DMS 273 (cell line): Measurements from ENCODE around the gene RBMS1.

ENCODE experiments used
- DNase-seq: peaks from one replicate; lab custom pipeline; 2025; ENCODE audit not compliant: unreplicated experiment; lab: John Stamatoyannopoulos, UW

RBMS1 gene

DNA sequence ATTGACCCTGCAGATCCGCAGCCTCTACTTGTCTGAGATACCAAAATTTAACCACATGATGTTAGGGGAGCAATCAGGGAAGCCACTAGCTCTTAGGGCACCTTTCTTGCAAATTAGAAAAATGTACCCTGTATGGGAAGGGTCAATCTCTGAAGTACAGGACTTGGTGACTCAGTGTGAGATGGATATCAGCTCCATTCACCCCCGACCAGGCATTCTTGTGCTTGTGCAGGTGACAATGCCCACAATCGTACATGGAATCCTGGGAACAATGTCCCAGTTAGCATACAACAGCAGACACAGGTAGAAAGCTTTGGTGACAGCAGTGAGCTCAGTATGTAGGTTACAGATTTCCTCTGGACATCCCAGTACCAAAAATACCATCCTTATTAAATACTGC, 155.9 kb downstream of the RBMS1 start:
- DNase-seq = no peak

DNA sequence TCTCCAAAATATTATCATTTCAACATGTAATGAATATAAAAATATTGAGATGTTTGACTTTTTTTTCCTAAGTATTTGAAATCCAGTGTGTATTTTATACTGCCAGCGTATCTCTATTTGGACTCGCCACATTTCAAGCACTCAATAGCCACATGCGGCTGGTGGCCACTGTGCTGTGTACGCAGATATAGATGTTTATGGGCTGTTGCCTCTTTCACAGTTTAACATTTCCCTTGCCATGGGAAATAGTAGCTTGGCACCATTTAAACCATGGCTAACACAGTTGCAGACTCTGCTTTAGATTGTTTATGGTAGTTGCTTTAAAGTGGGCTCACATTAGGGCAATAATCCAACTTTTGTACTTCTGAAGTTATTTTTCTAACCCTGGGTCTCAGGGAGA, 157.0 kb downstream of the RBMS1 start:
- DNase-seq = no peak

DNA sequence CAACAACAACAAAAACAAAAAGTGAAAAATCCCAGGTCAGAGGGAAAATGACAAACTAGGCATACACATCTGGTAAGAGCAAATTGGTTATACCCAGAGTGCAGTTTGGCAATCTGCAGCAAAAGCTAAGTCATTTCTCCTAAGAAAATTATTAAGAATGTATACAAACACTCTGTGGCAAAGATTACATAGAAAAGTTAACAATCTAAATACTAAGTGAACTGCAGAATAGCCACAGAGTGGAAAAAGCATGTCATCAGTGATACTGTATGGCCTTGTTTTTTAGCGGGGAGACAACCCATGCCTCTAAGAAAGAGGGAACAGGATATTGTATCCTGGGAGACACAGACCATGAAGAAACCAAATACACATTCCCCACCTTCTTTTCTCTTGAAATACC, 157.5 kb downstream of the RBMS1 start:
- no peak for DNase-seq

DNA sequence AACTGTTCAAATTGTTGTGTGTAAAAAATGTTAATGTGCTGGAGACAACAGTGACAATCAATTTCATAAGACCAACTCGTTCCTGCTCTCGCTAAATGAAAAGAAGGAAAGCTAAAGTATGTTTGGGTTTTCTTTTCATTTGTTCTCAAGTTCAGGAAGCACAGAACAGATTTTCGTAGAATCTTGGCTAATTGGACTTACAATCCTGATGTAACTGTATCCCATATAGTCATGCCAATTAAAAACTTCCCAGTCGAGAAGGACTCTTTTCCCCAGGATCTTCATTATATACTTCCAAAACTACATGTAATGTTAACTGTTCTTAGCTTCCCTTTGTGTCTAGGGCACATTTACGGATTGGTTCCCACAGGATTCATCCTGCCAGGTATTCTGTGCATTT, 158.2 kb downstream of the RBMS1 start:
- no peak for DNase-seq

DNA sequence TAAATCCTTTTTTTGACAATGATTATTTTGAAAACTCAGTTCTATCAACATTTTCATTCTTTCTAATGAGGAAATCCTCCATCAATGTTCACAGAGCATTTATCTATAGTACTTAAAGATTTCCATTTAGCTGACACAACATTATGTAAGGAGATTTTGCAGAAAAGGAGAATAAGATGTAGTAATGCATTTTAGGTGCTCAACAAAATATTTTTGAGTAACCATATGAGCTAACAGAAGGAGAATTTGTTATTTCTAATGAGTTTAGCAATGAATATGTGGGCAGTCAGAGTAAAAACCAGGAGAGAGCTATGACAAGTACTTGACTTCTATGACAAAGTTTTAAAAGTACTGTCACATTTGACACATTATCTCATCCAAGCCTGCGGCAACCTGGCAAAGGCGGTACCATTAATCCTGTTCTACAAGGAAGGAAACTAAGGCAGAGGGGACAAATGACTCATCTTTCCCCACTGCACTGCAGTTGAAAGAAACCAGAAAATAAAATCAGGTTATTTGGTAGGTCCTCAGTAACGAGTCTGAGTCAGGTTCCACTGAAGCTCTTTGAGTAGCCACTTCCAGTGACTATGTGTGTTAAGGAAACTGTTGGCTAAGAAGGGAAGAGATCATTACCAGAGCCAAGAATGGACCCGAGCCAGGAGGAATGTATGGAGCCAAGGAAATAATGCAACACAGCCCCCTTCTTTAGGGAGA, 159.4 kb downstream of the RBMS1 start:
- no peak for DNase-seq

DNA sequence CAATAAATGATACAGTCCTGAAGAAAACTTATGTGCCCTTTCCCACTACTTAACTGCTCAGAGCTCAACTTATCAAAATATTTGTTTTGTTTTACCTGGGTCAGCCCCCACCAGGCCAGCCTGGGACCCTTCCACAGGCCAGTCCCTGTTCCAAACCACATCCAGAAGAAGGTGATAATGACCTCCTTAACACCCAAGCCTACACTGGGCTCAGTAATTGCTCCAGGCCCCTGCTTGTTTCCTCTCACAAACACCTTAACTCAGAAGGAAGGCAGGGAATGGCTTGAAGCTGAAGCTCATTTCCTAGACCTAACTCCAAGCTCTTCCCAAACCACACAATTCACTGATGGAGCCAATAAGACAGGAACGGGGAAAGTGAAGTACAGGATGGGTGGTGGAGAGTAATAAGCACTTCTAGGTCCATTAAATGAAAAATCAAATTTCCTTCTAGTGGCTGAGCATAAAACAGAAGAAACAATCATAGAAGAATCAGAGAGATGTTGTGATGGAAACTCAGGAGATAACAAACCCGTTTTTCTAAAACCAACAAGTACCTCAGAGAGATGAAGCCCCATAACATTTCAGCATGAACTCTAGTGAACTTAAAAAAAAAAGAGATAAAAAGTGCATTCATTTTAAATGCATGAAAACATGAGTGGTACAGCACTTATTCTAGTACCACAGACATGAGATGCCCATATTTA, 160.1 kb downstream of the RBMS1 start:
- no peak for DNase-seq

DNA sequence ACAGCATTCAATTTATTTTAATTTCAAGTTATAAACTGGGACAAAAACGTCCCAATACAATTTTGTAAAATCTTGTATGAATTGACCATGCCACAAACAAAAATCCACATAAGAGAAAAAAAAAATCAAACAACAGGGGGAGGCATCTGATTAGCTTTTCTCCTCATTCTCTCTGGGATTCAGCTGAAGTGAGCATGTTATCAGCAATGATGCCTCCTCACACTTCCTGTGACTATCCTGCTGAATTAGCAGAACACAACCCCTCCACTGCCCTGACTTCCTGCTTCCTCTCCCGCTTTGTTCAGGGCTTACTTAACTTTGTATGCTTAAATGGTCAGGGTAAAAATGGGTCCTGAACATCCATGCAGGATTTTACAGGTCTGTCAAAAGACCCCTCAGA, 161.3 kb downstream of the RBMS1 start:
- DNase-seq = no peak

DNA sequence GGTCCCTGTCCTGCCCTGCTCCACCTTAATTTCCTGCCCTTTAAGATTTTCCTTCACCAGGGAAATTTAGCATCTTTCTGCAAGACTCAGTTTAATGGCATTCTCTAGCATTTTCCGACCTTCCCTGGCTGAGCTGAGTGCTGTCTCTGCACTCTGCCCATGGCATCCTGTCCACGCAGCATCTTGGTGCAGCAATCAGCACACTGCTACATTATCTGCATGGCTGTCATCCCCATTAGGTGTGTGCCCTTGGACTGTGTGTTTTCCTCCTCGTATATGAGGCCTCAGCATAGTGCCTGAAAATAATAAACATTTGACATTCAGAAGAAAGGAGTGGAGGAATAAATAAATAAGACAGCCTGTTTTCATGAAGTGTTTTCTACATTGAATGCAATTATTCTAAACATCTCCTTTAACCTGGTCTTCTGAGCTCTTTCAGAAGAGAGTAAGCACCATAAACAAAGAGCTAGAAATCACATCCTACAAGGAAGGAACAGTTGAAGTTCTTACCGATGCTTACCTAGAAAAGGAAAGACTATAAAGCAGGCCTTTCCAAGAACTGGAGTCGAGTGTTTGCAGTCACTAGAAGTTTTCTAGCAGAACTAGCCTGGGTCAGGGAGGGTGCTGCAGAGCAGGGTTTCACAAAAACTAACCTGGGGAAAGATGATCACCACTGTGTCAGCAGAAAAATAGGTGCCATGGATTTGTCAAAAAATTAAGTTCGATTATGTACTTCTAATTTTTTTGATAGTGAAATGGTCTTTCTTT, 162.2 kb downstream of the RBMS1 start:
- DNase-seq = no peak

DNA sequence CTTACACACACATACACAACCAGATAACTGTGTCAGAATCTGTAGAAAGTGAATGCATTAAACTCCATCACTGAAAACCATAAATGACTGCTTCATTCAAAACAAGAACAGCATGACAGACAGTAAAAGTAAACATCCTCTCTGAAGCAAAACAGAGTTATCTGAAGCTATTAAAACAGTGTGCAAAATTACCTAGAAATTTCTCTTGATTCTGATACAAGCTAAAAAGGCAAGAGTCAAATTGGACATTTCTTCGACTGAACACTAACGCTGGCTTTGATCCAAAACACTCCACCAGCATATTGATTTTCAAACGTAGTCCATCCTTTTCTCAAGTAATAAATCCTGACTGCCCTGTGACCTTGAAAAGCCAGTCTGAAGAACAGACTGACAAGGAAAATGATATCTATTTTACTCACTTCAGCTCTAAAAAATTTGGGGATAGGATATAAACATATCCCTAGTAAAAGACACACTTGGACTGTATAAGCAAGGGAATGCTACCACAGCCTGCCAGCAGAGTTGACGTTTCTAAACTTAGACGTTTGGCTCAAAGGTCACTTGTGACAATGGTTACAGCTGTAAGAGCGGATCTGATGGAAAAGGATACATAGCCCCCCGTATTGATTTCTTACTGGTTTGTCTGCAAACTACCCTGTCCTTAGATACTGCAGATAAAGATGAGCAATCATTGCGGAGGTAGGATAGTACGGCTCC, 164.6 kb downstream of the RBMS1 start:
- DNase-seq = no peak

DNA sequence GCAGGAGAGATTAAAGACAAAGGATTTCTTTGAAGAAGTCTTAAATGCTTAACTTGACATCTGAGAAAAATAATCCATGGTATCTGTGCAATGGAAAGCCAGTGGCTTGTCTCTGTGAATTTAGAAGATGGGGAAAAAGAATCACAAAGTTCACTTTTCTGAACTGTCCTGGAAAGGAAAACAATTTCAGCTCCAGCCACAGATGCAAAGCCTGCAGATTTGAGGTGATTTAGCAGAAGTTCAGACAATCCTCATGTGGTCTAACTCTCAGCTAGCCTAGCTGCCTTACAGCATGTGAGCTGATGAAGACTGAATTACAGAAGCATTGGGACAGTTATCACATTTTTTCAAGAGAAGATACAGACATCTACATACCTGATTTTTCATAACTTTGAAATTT, 166.8 kb downstream of the RBMS1 start:
- DNase-seq = no peak

DNA sequence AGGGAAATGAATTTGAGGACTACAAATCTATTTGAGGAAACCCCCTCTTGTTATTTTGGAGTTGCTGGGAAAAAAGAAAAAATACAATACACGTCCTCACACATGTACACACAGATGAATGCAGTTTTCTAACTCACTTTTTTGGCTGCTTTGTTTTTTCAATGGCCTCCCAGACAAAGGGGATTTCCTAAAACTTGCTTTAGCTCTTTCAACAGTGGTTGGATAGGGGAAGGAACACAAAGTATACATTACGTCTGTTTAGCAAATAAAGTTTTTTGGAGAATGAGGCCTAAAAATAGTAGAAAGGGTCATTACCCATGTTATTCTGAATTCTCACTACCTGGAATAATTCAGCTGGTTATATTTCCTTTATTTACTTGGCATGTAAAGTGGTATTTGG, 168.2 kb downstream of the RBMS1 start:
- no peak for DNase-seq

DNA sequence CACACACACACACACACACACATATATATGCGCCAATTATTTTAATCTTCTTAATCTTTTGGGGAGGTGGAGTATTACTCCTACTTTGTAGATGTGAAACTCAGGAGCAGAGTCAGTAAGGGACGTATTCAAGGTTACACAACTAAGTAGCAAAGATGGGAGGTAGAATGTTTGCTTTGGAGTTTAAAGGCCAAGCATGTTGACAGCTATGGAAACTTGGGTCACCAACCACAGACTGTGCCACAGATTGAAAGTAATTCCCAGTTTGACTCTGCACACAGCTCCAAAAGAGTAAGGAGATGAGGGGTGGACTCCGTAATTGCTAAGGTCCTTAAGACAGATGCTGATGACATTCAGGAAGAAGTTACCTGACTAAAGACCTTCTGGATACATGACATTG, 168.7 kb downstream of the RBMS1 start:
- no peak for DNase-seq

DNA sequence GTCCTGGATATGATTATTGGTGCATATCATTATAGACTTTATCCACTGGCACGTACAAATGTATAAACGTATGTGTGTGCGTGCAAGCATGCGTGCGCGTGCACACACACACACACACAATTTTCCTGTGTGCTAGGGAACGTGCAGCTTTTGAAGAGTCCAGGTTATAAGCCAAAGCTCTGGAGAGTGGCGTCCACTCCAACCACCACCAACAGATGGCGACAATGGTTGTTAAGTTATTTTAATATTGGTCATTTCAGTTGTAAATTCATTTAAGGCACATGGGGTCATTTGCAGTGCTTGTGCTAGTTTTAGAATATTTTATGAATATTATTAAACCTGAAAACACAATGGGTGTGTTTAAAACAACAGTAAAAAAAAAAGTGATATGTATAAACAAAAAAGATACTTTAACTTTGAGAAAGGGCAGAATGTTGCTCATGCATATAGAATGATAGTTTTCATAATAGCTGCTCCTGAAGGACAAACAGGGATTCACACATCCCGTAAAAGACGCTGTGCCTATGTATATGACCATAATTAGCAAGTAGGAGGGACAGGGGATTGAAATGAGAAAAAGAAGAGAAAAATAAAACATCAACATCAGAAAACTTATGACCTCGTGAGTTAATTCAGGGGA, 169.3 kb downstream of the RBMS1 start:
- peak; percentile 62 for DNase-seq

DNA sequence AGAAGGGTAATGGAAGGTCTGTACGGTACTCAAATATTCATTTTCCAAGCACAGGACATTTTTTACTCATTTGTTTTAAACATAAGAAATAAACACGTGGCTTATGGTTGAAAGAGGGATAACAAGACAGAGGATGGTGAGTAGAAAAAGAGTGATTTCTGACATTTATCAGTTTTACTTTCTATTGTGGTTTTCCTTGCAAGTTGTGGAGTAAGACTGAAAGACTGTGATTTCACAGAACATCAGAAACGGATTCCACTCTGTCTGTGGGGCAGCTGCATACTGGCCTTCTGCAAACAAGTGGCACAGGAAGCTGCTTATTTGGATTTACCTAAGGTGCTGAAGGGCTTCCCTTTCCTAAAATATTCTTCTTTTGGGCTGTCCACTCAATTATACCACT, 171.3 kb downstream of the RBMS1 start:
- DNase-seq = no peak

DNA sequence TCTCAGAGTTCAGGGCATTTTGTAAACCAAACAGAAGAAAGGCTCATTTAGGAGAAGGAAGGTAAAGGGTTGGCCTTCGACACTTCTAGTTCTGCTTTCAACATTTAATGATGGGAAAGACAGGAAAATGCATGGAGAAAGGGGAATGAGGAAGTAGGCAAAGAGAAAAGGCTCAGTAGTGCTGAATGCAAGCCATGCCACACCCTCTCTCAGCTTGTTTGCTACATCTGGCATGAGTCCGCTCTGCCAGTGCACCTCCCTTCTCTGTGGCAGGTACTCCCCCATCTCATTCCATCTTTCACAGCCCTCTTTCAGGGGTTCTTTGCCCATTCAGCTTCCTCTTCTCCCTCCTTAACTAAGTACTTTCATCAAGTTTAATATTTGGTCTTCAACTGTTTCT, 172.6 kb downstream of the RBMS1 start:
- no peak for DNase-seq

DNA sequence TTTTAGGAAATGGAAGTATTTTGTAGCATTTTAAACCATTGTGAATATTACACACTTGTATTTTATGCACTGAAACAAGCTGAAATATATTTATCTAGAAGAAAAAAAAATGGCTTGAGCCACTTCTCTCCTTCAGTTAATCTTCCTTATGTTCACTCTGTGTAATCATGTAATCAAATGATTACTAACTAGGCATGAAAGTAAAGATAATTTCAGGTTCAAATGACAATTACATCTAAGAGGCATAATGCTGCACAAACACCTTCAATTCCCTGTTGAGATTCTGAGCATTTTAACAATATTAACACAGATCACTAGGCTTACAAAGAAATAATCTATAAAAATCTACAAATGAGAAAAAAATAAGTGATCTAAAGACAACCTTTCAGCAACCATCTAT, 173.9 kb downstream of the RBMS1 start:
- DNase-seq = no peak

DNA sequence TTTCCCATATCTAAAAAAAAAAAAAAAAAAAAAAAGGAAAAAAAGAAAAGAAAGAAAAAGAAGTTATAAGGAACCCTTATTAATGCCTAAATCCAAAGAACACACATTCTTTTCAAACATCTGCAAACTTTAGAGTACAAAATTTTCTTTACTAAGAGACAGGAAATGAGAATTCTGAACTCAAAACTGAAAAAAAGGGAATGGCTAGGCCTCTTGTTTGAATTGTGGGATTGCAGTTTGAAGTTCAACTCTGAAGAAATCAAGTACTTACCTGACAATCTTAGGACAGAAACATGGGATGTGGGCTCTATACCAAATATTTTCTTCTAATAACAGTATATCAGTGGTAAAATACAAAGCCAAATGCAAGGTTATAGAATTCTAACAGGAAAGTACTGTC, 175.4 kb downstream of the RBMS1 start:
- no peak for DNase-seq

DNA sequence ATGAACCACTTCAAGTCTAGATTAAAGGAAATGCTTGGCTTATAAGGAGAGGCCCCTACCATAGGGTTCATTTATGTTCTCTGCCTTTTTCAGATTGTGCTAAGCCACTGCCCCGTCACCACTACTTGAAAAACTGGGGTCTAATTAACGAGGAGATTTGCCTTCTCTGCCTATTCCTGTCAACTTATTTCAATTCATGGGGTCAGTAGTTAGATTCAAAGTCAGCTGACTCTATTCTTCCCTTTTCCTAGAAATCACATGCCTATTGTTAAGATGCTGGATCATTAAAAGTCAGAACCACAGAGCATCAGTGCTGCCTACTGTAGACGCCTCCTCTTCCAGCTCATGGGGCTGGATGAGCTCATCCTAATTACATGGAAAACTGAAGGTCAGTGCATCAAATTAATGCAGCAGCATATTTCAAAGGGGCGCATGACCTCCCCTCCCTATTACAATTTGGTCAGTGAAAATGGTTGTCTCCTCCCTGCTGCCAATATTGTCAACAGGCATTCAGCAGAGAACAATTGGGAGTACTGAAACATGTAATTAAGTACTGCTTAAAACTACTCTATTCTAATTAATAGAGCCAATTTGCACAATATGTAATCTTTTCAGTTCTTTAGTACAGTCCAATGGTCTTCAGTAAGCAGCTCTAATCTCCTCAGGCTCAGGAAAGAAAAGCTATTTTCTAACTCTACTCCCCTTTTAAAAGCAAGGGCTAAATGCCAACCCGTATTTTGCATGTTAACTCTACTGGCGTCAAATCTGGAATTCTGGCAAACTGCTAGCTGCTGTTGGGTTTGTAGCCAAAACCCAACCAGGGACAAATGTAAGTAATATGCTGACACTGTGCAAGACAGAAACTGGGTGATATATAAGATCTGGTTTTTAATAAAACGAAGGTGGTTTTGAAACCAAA, 176.2 kb downstream of the RBMS1 start:
- no peak for DNase-seq

DNA sequence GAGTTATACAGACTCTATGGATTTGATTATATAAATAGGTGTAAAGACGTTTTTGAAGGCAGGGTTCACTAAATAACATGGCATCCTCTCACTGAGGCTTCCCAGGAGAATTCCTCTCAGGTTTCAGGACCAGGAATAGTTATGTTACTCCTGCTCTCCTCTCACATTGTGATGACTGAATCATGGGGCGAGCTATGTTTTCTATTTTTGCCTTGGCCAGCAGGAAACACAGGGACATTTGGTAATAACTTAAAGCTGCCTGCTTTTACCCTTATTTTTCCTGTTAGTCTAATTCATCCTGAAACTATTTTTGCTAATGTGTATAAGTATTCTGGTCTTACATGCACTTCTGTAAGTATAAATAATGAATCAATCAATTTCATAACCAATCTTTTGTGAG, 178.3 kb downstream of the RBMS1 start:
- no peak for DNase-seq
